ENCODE data around the gene SLC15A4.

- no peak for TF ChIP-seq CTCF (IDR thresholded peaks at IDR 0.05; ENCODE audit: insufficient read depth, low read depth, low read length)
- TF ChIP-seq EZH2 (IDR thresholded peaks at IDR 0.05; ENCODE audit: insufficient read depth, low read length), result no peak
These were observed 27.2 kb downstream of the SLC15A4 start for GRCh38 chr12:128796439-128797118.

All from astrocyte (in vitro differentiated cells and primary cell).